Measurements from ENCODE around the gene PAFAH1B2.
"Not testable (repeated sequence)": the region's sequence is repeated elsewhere in the genome, so short reads cannot be mapped to it uniquely, and the experiment has no call there.

Gene PAFAH1B2

GRCh38 chr11:117205211-117205818 lies 61.2 kb downstream of the PAFAH1B2 start:
- H3K4me3 ChIP-seq (ENCODE audit: low read length): no peak overlapping the region
- no peak for TF ChIP-seq ZNF274 (IDR thresholded peaks at IDR 0.05; ENCODE audit: low read depth, low read length)

GRCh38 chr11:117206111-117206510 lies 62.0 kb downstream of the PAFAH1B2 start:
- H3K4me3 ChIP-seq (ENCODE audit: low read length): not testable (repeated sequence)

GRCh38 chr11:117206859-117207258 lies 62.8 kb downstream of the PAFAH1B2 start:
- not testable (repeated sequence) for H3K4me3 ChIP-seq (ENCODE audit: low read length)

GRCh38 chr11:117207481-117207880 lies 63.4 kb downstream of the PAFAH1B2 start:
- not testable (repeated sequence) for H3K4me3 ChIP-seq (ENCODE audit: low read length)

GRCh38 chr11:117208710-117209109 lies 64.6 kb downstream of the PAFAH1B2 start:
- H3K4me3 ChIP-seq (ENCODE audit: low read length): not testable (repeated sequence)

- H3K4me3 ChIP-seq (ENCODE audit: low read length): not testable (repeated sequence)
Measured at GRCh38 chr11:117209351-117210125, 65.5 kb downstream of the PAFAH1B2 start.

GRCh38 chr11:117210620-117211019 lies 66.5 kb downstream of the PAFAH1B2 start:
- no peak for TF ChIP-seq ZNF274 (IDR thresholded peaks at IDR 0.05; ENCODE audit: low read depth, low read length)
- no peak overlapping the region for H3K4me3 ChIP-seq (ENCODE audit: low read length)

GRCh38 chr11:117212697-117213355 lies 68.7 kb downstream of the PAFAH1B2 start:
- no peak for TF ChIP-seq ZNF274 (IDR thresholded peaks at IDR 0.05; ENCODE audit: low read depth, low read length)
- H3K4me3 ChIP-seq (ENCODE audit: low read length): no peak overlapping the region

- TF ChIP-seq ZNF274 (IDR thresholded peaks at IDR 0.05; ENCODE audit: low read depth, low read length): no peak
Measured at GRCh38 chr11:117214404-117215110, 70.5 kb downstream of the PAFAH1B2 start.

GRCh38 chr11:117217141-117218084 lies 73.3 kb downstream of the PAFAH1B2 start:
- TF ChIP-seq ZNF274 (IDR thresholded peaks at IDR 0.05; ENCODE audit: low read depth, low read length): no peak
- no peak overlapping the region for H3K4me3 ChIP-seq (ENCODE audit: low read length)

More at GRCh38 chr11:117214404-117215110, 70.5 kb downstream of the PAFAH1B2 start:
- H3K4me3 ChIP-seq (ENCODE audit: low read length): no peak overlapping the region

GRCh38 chr11:117218133-117218915 lies 74.2 kb downstream of the PAFAH1B2 start:
- H3K4me3 ChIP-seq (ENCODE audit: low read length): no peak overlapping the region
- TF ChIP-seq ZNF274 (IDR thresholded peaks at IDR 0.05; ENCODE audit: low read depth, low read length): no peak

- H3K4me3 ChIP-seq (ENCODE audit: low read length): no peak overlapping the region
- no peak for TF ChIP-seq ZNF274 (IDR thresholded peaks at IDR 0.05; ENCODE audit: low read depth, low read length)
Measured at GRCh38 chr11:117219001-117219400, 74.9 kb downstream of the PAFAH1B2 start.

GRCh38 chr11:117219455-117219854 lies 75.4 kb downstream of the PAFAH1B2 start:
- no peak overlapping the region for H3K4me3 ChIP-seq (ENCODE audit: low read length)
- TF ChIP-seq ZNF274 (IDR thresholded peaks at IDR 0.05; ENCODE audit: low read depth, low read length): no peak
